Psoas muscle (tissue), 8 donors: ENCODE measurements around the gene CRYBG3. TPM values are rescaled to one million over a fixed set of nuclear protein-coding genes. Genes with fewer than 3 reads are reported as not detected.
A peak's percentile ranks its signal among the peaks of the same experiment; 100 is the strongest.

Experiments used
- ATAC-seq, 4 donors: fragments of 200-7000 bp; cut with Tn5 transposase; one replicate each; pipeline ENCODE4 v1.9.1; 2020; ENCODE audit warnings: moderate library complexity in 3 of 4, mild to moderate bottlenecking in 2 of 4
- DNase-seq, 2 donors: peaks; one replicate each; pipeline ENCODE4 v3.0.0-alpha.2; 2020
- H3K27ac ChIP-seq: fragments of 200-600 bp; one replicate; pipeline ENCODE4 v1.8.0; 2022
- H3K27me3 ChIP-seq, 3 donors: fragments of 200-600 bp in 1 of 3; one replicate each; pipeline versions ENCODE4 v1.6.1 to v1.8.0; 2013 to 2022; ENCODE audit warnings: low read length in 2 of 3, mild to moderate bottlenecking in 2 of 3, moderate library complexity in 1 of 3; ENCODE audit not compliant: insufficient read depth in 3 of 3
- H3K36me3 ChIP-seq, 2 donors: fragments of 200-600 bp in 1 of 2; one replicate each; pipeline versions ENCODE4 v1.6.1 to v1.8.0; 2013 to 2022; ENCODE audit warnings: low read depth in 1 of 2, mild to moderate bottlenecking in 1 of 2, moderate library complexity in 1 of 2; ENCODE audit not compliant: insufficient read depth in 1 of 2
- H3K4me1 ChIP-seq: fragments of 200-600 bp; one replicate; pipeline ENCODE4 v1.8.0; 2022
- H3K4me3 ChIP-seq: fragments of 200-600 bp; one replicate; pipeline ENCODE4 v1.8.0; 2022; ENCODE audit warnings: mild to moderate bottlenecking
- H3K9me3 ChIP-seq: fragments of 200-600 bp; one replicate; pipeline ENCODE4 v1.8.0; 2022
- CTCF ChIP-seq: fragments of 200-600 bp; IDR thresholded peaks from one replicate; pipeline ENCODE4 v1.8.0; 2022; ENCODE audit warnings: antibody characterized with exemption
- whole genome bisulfite sequencing, 3 donors: extraction: QIAGEN DNeasy Blood & Tissue Kit; methylation state at CpG; one replicate each; pipeline versions ENCODE4 v1.1.6 to v1.1.7; 2013; 5-methylcytosine and 5-hydroxymethylcytosine counted together
- intact Hi-C, 2 donors: fragments of 100-400 bp; cut with DNase I; formaldehyde crosslinking; loops; one replicate each; pipeline versions ENCODE4 v1.11.0 to v1.14.2; 2022
- polyA plus RNA-seq, 3 donors: library from polyadenylated mRNA; stranded (reverse); fragments of 200-250 nt; gene quantifications; one replicate each; pipeline ENCODE4 v1.2.3, GENCODE V29; 2013
- total RNA-seq, 4 donors: library from RNA; stranded (reverse); fragmentation: NEBNext Ultra II Directional in 2 of 4; extraction: Animal tissue kit (Norgen Biotek cat#: 25700) in 2 of 4; gene quantifications; one replicate each; pipeline versions ENCODE4 v1.2.1 to v1.2.4, GENCODE V29; 2021 to 2023
- donor health status: healthy with polysubstance abuse.
- donor health status: DM: no; HTN: no; CAD: no; lungs with moderate emphysema.
- donor health status: Bipolar disorder and iron deficiency.
- donor health status: healthy.
- donor health status: DM: yes; HTN: yes; CAD: no.
- donor health status: DM: no; HTN: no; CAD: no.
- donor health status: DM: no; HTN: no; CAD: no.
- donor health status: DM: yes; HTN: yes; CAD: no.

CRYBG3 gene
- total and polyA plus RNA-seq, 7 donors, result 5.1 to 36.9 (median 10.1) TPM

- intact Hi-C loops, result no loop called here
- H3K9me3 ChIP-seq, result no peaks in the 10 kb centered on the region
- H3K4me3 ChIP-seq, result no peak overlapping the region
- peaks cover 4% of the 10 kb centered on the region for H3K4me1 ChIP-seq
- H3K27me3 ChIP-seq, result no peaks in the 10 kb centered on the region
- H3K27ac ChIP-seq, result no peak overlapping the region
- TF ChIP-seq CTCF, result no peak
- peaks cover 0 to 63% of the 10 kb centered on the region in 2 donors for H3K36me3 ChIP-seq
- ATAC-seq (no peak), DNase-seq (no peak)
- WGBS, 3 donors, result 71 to 79% (median 72%) methylated on average over 5 of the region's 5 CpGs
These were observed 61.3 kb downstream of the CRYBG3 start for GRCh38 chr3:97882975-97883598.

DNA sequence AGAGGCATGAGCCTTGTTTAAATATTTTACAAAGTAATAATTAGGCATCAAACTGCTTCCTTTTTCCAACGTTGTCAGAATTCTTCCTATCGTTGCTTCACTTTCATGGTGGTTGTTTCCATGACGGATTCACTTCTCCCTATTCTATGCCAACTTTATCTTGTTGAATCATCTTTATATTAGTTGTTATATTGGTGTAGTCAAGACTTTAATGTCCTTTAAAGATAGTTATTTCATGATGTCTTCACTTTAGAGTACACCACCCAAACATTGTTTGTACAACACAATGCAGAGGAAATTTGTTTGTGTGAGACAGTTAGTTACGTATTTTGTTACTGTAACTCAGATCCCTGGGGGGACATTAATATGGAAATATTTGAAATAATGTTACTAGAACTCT lies 61.9 kb downstream of the CRYBG3 start:
- WGBS, 3 donors, result 47 to 54% (median 47%) methylated on average over 4 of the region's 4 CpGs
- H3K27ac ChIP-seq, result no peak overlapping the region
- H3K27me3 ChIP-seq, result no peaks in the 10 kb centered on the region
- H3K4me1 ChIP-seq, result peaks cover 4% of the 10 kb centered on the region
- no peak for TF ChIP-seq CTCF
- H3K9me3 ChIP-seq, result no peaks in the 10 kb centered on the region
- no peak for ATAC-seq
- intact Hi-C loops, result no loop called here
- DNase-seq, result no peak
- no peak overlapping the region for H3K4me3 ChIP-seq
- H3K36me3 ChIP-seq, result peaks cover 0 to 69% of the 10 kb centered on the region in 2 donors

GRCh38 chr3:97884586-97885123 lies 62.8 kb downstream of the CRYBG3 start:
- intact Hi-C loops, result no loop called here
- H3K36me3 ChIP-seq, result peaks cover 0 to 74% of the 10 kb centered on the region in 2 donors
- no peak for ATAC-seq

DNA sequence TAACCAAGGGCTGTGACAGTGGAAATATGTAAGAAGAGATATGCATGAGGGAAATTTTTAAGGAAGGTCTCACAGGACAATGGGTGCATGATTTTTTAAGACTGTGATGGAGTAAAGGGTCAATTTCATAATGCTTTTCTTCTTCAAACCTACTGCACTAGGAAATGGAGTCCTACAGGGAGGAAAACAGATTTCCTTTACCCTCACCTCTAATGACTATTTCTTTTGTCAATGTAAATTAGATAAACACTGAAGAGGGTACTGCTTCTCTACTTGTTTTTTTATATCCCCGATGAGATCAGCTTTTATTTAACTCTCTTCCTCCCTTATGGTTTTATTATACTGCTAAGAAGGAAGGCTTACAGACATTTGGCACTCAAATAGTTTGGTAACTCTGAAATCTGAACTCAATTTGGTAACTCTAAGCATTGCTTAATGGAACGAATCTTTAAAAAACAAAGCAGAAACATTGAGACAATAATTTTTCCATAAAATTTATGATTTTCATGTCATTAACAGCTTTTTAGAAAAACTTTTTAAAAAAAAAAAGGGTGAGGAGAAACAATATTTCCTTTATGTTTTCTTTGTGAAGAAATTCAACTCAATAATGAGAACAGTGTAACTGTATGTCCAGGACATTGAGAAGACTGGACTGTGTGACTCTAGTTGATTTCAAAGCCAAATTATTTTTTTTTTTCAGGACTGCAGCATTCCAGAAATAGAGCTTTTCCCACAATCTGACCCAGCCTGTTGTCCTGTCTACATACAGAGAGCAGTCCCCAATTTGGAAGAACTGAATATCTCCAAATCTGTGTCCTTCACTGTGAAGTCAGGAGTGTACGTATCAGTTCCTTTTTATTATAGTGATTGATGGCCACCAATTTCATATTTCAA lies 64.4 kb downstream of the CRYBG3 start:
- peak overlapping the region; percentile 14 for H3K27ac ChIP-seq
- no peak for DNase-seq
- TF ChIP-seq CTCF, result no peak
- H3K36me3 ChIP-seq, result peaks cover 0 to 74% of the 10 kb centered on the region in 2 donors
- intact Hi-C loops, result no loop called here
- H3K4me3 ChIP-seq, result no peak overlapping the region
- peak in 1 of 4 donors; percentile 47 for ATAC-seq
- WGBS, 3 donors, result 52 to 53% (median 53%) methylated on average over 3 of the region's 3 CpGs
- H3K9me3 ChIP-seq, result no peaks in the 10 kb centered on the region
- H3K4me1 ChIP-seq, result peaks cover 4% of the 10 kb centered on the region
- no peaks in the 10 kb centered on the region for H3K27me3 ChIP-seq

More at GRCh38 chr3:97884586-97885123, 62.8 kb downstream of the CRYBG3 start:
- no peak for DNase-seq
- no peaks in the 10 kb centered on the region for H3K27me3 ChIP-seq
- H3K4me1 ChIP-seq, result peaks cover 4% of the 10 kb centered on the region
- H3K4me3 ChIP-seq, result no peak overlapping the region
- no peak overlapping the region for H3K27ac ChIP-seq
- WGBS, 3 donors, result 67 to 71% (median 71%) methylated on average over 2 of the region's 2 CpGs
- no peaks in the 10 kb centered on the region for H3K9me3 ChIP-seq
- TF ChIP-seq CTCF, result no peak
